GM12874 (cell line): ENCODE results near the gene TOGARAM2.

Experiments used
- CTCF ChIP-seq: IDR thresholded peaks from 2 replicates; pipeline ENCODE4 v1.5.1; 2011; ENCODE audit warnings: low read depth, mild to moderate bottlenecking, control low read depth, low read length, moderate library complexity; ENCODE audit not compliant: insufficient read depth

TOGARAM2 gene

GRCh38 chr2:29032189-29032588 lies 51.1 kb downstream of the TOGARAM2 start:
- TF ChIP-seq CTCF, result no peak

GRCh38 chr2:29033172-29033571 lies 52.1 kb downstream of the TOGARAM2 start:
- TF ChIP-seq CTCF, result no peak

- no peak for TF ChIP-seq CTCF
Measured at GRCh38 chr2:29033656-29034055, 52.6 kb downstream of the TOGARAM2 start.

- no peak for TF ChIP-seq CTCF
Measured at GRCh38 chr2:29035016-29035745, 54.1 kb downstream of the TOGARAM2 start.

DNA sequence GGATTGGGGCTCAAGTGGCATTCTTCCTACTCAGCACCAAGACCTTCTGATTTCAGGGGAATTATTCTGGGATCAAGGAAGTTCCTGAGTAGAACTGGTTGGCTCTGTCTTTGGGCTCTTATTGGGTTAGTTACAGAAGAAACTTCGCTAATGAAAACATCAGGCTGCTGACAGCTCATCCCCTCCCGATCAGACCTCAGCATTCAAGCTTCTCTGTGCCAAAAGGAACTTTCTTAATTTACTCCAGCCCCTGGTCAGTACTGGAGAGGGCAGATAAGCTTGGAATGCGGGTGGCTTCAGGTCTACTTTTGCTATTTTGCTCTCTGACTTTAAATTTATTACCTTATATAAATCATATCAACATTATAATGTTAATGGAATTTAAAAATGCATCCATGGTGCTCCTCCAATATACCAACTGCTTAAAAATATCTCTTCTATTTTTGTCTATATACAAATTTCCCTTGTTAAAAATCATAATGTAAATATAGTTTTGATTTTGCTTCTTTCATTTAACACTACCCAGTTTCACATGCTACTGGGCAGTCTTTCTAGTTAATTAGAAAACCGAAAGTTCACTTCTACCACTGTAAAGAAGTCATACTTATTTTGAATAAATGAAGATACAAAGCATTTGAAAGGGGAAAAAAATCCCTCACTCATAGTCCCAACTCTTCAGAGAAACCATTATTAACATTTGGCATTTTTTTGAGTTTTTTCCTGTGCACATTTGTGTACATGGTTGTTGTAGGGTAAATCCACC lies 58.8 kb downstream of the TOGARAM2 start:
- no peak for TF ChIP-seq CTCF

GRCh38 chr2:29040552-29040951 lies 59.5 kb downstream of the TOGARAM2 start:
- no peak for TF ChIP-seq CTCF

GRCh38 chr2:29041161-29041660 lies 60.1 kb downstream of the TOGARAM2 start:
- no peak for TF ChIP-seq CTCF
